GM13976 (cell line): ENCODE measurements around the gene OLA1.

Experiments
- DNase-seq: peaks from one replicate; pipeline ENCODE4 v3.0.0; 2012; ENCODE audit warnings: low spot score
- in situ Hi-C: fragments of 300-500 bp; cut with MboI; formaldehyde crosslinking; loops from one replicate; pipeline ENCODE4 v1.12.0; 2022; ENCODE audit warnings: low sequenced_read_pairs, mixed read lengths, inconsistent platforms; ENCODE audit not compliant: unreplicated experiment
- TF ChIP-seq, protein P1 (sequence below): IDR thresholded peaks from 2 replicates; pipeline ENCODE4 v1.5.1; 2012; ENCODE audit warnings: borderline replicate concordance, mild to moderate bottlenecking; ENCODE audit not compliant: insufficient read depth; ENCODE audit errors: extremely low read depth, missing control alignments, control extremely low read depth

The OLA1 gene

GRCh38 chr2:174063492-174064092 is 184.7 kb downstream of the OLA1 start:
- no peak for DNase-seq
- TF ChIP-seq, protein P1, sequence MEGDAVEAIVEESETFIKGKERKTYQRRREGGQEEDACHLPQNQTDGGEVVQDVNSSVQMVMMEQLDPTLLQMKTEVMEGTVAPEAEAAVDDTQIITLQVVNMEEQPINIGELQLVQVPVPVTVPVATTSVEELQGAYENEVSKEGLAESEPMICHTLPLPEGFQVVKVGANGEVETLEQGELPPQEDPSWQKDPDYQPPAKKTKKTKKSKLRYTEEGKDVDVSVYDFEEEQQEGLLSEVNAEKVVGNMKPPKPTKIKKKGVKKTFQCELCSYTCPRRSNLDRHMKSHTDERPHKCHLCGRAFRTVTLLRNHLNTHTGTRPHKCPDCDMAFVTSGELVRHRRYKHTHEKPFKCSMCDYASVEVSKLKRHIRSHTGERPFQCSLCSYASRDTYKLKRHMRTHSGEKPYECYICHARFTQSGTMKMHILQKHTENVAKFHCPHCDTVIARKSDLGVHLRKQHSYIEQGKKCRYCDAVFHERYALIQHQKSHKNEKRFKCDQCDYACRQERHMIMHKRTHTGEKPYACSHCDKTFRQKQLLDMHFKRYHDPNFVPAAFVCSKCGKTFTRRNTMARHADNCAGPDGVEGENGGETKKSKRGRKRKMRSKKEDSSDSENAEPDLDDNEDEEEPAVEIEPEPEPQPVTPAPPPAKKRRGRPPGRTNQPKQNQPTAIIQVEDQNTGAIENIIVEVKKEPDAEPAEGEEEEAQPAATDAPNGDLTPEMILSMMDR, result no peak
- in situ Hi-C loops, result no loop called here

DNA sequence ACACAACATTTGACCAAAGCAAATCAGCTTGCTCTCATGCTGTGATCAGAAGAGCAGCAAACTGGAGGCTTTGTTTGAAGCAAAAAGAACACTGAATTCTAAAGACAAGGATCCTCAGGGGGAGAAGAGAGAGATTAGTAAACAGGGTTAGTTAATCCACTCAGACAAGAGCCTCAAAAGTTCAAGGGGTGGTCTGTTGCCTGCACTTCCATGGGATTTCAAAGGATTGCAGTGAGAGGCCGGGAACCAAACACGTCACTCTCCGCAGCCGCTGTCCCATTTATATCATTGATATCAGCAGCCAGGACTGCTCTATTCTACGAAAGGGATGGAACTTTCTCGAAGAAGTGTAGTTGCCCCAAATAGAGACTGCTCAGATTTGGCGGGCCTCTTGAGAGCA is 185.4 kb downstream of the OLA1 start:
- TF ChIP-seq, protein P1, result no peak
- DNase-seq, result no peak
- in situ Hi-C loops, result no loop called here

DNA sequence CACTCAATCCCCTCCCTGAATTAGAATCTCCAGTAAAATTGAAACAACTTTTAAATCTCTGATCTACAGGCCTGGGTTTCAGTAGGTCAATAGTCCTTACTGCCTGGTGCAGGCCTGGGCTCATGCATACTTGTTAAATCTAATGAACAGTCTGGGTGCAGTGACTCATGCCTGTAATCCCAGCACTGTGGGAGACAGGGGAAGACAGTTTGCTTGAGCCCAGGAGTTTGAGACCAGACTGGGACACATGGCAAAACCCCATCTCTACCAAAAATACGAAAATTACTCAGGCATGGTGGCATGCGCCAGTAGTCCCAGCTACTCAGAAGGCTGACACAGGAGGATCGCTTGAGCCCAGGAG is 188.5 kb downstream of the OLA1 start:
- TF ChIP-seq, protein P1, result no peak
- DNase-seq, result no peak
- in situ Hi-C loops, result no loop called here

GRCh38 chr2:174059178-174059883 is 189.0 kb downstream of the OLA1 start:
- TF ChIP-seq, protein P1, result no peak
- no peak for DNase-seq
- in situ Hi-C loops, result no loop called here

DNA sequence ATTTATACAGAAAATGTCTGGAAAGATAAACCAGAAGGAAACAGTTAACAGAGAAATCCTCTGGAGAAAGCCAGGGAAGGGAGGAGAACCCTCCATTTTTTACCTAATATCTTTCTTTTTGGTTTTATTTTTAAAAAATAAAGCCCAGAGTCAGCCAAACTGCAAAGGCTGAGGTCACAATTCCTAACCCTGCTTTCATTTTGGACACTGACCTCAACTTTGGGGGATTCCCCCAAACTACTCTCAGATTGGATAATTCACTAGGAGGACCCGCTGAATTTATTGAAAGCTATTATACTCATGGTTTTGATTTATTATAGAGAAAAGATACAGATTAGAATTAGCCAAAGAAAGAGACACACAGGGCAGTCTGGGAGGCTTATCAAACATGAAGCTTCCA is 189.9 kb downstream of the OLA1 start:
- TF ChIP-seq, protein P1, result no peak
- in situ Hi-C loops, result no loop called here
- DNase-seq, result no peak

- TF ChIP-seq, protein P1, result no peak
- DNase-seq, result no peak
- in situ Hi-C loops, result no loop called here
Observed at GRCh38 chr2:174058026-174058425, 190.3 kb downstream of the OLA1 start.

DNA sequence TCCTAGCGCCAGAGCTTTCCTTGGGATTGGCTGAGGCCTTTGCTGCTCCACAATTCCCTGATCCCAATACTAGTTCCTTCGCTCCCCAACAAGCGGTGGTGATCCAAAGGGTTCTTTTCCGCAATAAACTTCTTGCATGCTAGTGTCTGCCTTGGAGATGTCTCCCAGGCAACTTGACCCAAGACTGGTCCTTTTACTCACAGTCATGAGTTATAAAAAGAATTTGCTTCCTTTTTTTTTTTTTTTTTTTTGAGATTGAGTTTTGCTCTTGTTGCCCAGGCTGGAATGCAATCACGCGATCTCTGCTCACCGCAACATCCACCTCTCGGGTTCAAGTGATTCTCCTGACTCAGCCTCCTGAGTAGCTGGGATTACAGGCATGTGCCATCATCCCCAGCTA is 193.4 kb downstream of the OLA1 start:
- TF ChIP-seq, protein P1, result no peak
- in situ Hi-C loops, result no loop called here
- no peak for DNase-seq
